SK-N-SH treated with all-trans-retinoic acid at 6 μM for 48 hours (cell line): ENCODE data around the gene THY1.

ENCODE experiments used
- ATAC-seq: fragments of 200-7000 bp; cut with Tn5 transposase; 3 replicates; pipeline ENCODE4 v1.9.1; 2020; ENCODE audit warnings: mild to moderate bottlenecking, moderate library complexity
- ARNTL ChIP-seq: fragments of 450-650 bp; formaldehyde crosslinking; IDR thresholded peaks from 2 replicates; pipeline ENCODE4 v1.5.0; 2020; ENCODE audit warnings: low read depth, mild to moderate bottlenecking, moderate library complexity, borderline replicate concordance
- BACH2 ChIP-seq: fragments of 250-450 bp; sonication (Bioruptor Pico); IDR thresholded peaks from 2 replicates; pipeline ENCODE4 v1.9.0; 2021; ENCODE audit warnings: mild to moderate bottlenecking, borderline replicate concordance
- CSDC2 ChIP-seq: fragments of 250-450 bp; sonication (Bioruptor Pico); IDR thresholded peaks from 2 replicates; pipeline ENCODE4 v1.5.0; 2020; ENCODE audit warnings: mild to moderate bottlenecking, moderate library complexity
- ESRRG ChIP-seq: fragments of 250-450 bp; sonication (Bioruptor Pico); IDR thresholded peaks from 2 replicates; pipeline ENCODE4 v1.6.1; 2021; ENCODE audit warnings: mild to moderate bottlenecking
- GLIS3 ChIP-seq: fragments of 250-450 bp; sonication (Bioruptor Pico); IDR thresholded peaks from 2 replicates; pipeline ENCODE4 v1.5.0; 2020; ENCODE audit warnings: mild to moderate bottlenecking, moderate library complexity
- ISL1 ChIP-seq: fragments of 250-450 bp; sonication (Bioruptor Pico); IDR thresholded peaks from 2 replicates; pipeline ENCODE4 v2.1.2; 2022; ENCODE audit warnings: mild to moderate bottlenecking, moderate library complexity
- OSR1 ChIP-seq: fragments of 250-450 bp; sonication (Bioruptor Pico); IDR thresholded peaks from 2 replicates; pipeline ENCODE4 v1.8.0; 2022; ENCODE audit warnings: moderate library complexity, mild to moderate bottlenecking, inconsistent platforms
- PPARA ChIP-seq: fragments of 250-450 bp; sonication (Bioruptor Pico); IDR thresholded peaks from 2 replicates; pipeline ENCODE4 v1.5.0; 2020; ENCODE audit warnings: mild to moderate bottlenecking, borderline replicate concordance
- RARB ChIP-seq: fragments of 250-450 bp; sonication (Bioruptor Pico); IDR thresholded peaks from 2 replicates; pipeline ENCODE4 v1.8.0; 2021; ENCODE audit warnings: mild to moderate bottlenecking, moderate library complexity
- SNAI2 ChIP-seq: fragments of 250-450 bp; sonication (Bioruptor Pico); IDR thresholded peaks from 2 replicates; pipeline ENCODE4 v1.5.0; 2020; ENCODE audit warnings: mild to moderate bottlenecking, moderate library complexity
- TCF4 ChIP-seq: fragments of 250-450 bp; sonication (Bioruptor Pico); IDR thresholded peaks from 2 replicates; pipeline ENCODE4 v1.8.0; 2021; ENCODE audit warnings: mild to moderate bottlenecking, moderate library complexity, borderline replicate concordance
- TOX ChIP-seq: fragments of 250-450 bp; sonication (Bioruptor Pico); IDR thresholded peaks from 2 replicates; pipeline ENCODE4 v1.8.0; 2021; ENCODE audit warnings: mild to moderate bottlenecking, moderate library complexity, borderline replicate concordance
- ZFP3 ChIP-seq: fragments of 250-450 bp; sonication (Bioruptor Pico); IDR thresholded peaks from 2 replicates; pipeline ENCODE4 v1.5.0; 2020; ENCODE audit warnings: mild to moderate bottlenecking, moderate library complexity
- ZFP30 ChIP-seq: fragments of 450-650 bp; formaldehyde crosslinking; IDR thresholded peaks from 2 replicates; pipeline ENCODE4 v1.5.0; 2022; ENCODE audit warnings: mild to moderate bottlenecking, moderate library complexity
- ZNF70 ChIP-seq: fragments of 450-650 bp; formaldehyde crosslinking; IDR thresholded peaks from 2 replicates; pipeline ENCODE4 v1.5.0; 2020; ENCODE audit warnings: mild to moderate bottlenecking, moderate library complexity
- ZNF8 ChIP-seq: fragments of 450-650 bp; formaldehyde crosslinking; IDR thresholded peaks from 2 replicates; pipeline ENCODE4 v1.5.0; 2020; ENCODE audit warnings: mild to moderate bottlenecking, moderate library complexity
- TF ChIP-seq, protein P1 (sequence below): fragments of 250-450 bp; sonication (Bioruptor Pico); IDR thresholded peaks from 2 replicates; pipeline ENCODE4 v1.5.1; 2020; ENCODE audit warnings: low read depth, mild to moderate bottlenecking, moderate library complexity
- TF ChIP-seq, protein P2 (sequence below): fragments of 250-450 bp; sonication (Bioruptor Pico); IDR thresholded peaks from 2 replicates; pipeline ENCODE4 v1.5.0; 2020; ENCODE audit warnings: mild to moderate bottlenecking, moderate library complexity
- TF ChIP-seq, protein P3 (sequence below): fragments of 250-450 bp; sonication (Bioruptor Pico); IDR thresholded peaks from 2 replicates; pipeline ENCODE4 v1.8.0; 2021; ENCODE audit warnings: low read depth, mild to moderate bottlenecking, moderate library complexity, borderline replicate concordance
- TF ChIP-seq, protein P4 (sequence below): fragments of 250-450 bp; sonication (Bioruptor Pico); IDR thresholded peaks from 2 replicates; pipeline ENCODE4 v1.8.0; 2020; ENCODE audit warnings: mild to moderate bottlenecking, moderate library complexity, borderline replicate concordance
- TF ChIP-seq, protein P5 (sequence below): fragments of 250-450 bp; sonication (Bioruptor Pico); IDR thresholded peaks from 2 replicates; pipeline ENCODE4 v1.5.1; 2021; ENCODE audit warnings: mild to moderate bottlenecking, moderate library complexity

THY1 gene

DNA sequence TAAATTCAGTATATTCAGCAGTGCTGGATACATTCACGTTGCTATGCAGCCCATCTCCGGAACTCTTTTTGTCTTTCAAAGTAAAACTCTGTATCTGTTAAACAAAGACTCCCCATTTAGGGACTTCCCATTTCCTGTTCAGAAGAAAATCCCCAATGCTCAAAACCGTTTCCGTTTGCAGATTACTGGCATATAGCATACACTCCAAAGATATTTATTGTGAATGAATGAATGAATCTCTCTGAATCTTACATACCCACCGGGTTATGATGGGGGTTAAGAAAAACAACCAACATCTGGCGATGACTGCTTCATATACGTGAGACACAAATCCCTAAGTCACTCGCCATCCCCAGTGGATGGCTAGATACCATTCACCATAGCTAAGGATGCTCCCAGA is 1.6 kb downstream of the THY1 start:
- no peak for ATAC-seq
- TF ChIP-seq ARNTL (CRISPR knock-in tag) = no peak

DNA sequence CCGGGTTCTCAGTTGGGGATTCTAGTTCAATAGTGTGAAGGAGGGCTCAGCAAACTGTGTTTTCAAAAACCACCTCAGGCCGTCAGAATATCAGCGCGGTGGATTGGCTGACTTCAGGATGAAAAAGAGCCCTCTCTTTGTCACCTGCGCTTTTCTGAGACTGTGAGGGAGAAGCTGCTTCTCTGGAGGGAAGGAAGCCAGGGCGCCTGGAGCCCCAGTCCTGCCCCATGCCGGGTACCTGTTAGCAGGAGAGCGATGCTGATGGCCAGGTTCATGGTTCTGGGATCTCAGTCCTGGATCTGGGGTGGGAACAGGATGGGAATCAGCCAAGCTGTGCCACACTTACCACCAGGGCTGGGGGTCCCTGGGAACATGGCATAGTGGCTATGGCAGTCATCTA is 2.3 kb downstream of the THY1 start:
- TF ChIP-seq CSDC2 (CRISPR knock-in tag) (no peak), RARB (CRISPR knock-in tag) (no peak), TOX (no peak), PPARA (CRISPR knock-in tag) (no peak), ZFP3 (CRISPR knock-in tag) (no peak), SNAI2 (CRISPR knock-in tag) (no peak), ZFP30 (CRISPR knock-in tag) (no peak), ISL1 (CRISPR knock-in tag) (no peak), OSR1 (no peak), ESRRG (CRISPR knock-in tag) (no peak), TCF4 (CRISPR knock-in tag) (no peak), GLIS3 (CRISPR knock-in tag) (no peak), ZNF8 (CRISPR knock-in tag) (no peak), BACH2 (CRISPR knock-in tag) (no peak)
- TF ChIP-seq, protein P1, sequence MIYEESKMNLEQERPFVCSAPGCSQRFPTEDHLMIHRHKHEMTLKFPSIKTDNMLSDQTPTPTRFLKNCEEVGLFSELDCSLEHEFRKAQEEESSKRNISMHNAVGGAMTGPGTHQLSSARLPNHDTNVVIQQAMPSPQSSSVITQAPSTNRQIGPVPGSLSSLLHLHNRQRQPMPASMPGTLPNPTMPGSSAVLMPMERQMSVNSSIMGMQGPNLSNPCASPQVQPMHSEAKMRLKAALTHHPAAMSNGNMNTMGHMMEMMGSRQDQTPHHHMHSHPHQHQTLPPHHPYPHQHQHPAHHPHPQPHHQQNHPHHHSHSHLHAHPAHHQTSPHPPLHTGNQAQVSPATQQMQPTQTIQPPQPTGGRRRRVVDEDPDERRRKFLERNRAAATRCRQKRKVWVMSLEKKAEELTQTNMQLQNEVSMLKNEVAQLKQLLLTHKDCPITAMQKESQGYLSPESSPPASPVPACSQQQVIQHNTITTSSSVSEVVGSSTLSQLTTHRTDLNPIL (CRISPR knock-in tag) = no peak
- TF ChIP-seq, protein P2, sequence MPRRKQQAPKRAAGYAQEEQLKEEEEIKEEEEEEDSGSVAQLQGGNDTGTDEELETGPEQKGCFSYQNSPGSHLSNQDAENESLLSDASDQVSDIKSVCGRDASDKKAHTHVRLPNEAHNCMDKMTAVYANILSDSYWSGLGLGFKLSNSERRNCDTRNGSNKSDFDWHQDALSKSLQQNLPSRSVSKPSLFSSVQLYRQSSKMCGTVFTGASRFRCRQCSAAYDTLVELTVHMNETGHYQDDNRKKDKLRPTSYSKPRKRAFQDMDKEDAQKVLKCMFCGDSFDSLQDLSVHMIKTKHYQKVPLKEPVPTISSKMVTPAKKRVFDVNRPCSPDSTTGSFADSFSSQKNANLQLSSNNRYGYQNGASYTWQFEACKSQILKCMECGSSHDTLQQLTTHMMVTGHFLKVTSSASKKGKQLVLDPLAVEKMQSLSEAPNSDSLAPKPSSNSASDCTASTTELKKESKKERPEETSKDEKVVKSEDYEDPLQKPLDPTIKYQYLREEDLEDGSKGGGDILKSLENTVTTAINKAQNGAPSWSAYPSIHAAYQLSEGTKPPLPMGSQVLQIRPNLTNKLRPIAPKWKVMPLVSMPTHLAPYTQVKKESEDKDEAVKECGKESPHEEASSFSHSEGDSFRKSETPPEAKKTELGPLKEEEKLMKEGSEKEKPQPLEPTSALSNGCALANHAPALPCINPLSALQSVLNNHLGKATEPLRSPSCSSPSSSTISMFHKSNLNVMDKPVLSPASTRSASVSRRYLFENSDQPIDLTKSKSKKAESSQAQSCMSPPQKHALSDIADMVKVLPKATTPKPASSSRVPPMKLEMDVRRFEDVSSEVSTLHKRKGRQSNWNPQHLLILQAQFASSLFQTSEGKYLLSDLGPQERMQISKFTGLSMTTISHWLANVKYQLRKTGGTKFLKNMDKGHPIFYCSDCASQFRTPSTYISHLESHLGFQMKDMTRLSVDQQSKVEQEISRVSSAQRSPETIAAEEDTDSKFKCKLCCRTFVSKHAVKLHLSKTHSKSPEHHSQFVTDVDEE = no peak
- TF ChIP-seq, protein P3, sequence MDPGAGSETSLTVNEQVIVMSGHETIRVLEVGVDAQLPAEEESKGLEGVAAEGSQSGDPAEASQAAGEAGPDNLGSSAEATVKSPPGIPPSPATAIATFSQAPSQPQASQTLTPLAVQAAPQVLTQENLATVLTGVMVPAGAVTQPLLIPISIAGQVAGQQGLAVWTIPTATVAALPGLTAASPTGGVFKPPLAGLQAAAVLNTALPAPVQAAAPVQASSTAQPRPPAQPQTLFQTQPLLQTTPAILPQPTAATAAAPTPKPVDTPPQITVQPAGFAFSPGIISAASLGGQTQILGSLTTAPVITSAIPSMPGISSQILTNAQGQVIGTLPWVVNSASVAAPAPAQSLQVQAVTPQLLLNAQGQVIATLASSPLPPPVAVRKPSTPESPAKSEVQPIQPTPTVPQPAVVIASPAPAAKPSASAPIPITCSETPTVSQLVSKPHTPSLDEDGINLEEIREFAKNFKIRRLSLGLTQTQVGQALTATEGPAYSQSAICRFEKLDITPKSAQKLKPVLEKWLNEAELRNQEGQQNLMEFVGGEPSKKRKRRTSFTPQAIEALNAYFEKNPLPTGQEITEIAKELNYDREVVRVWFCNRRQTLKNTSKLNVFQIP (CRISPR knock-in tag) = no peak
- TF ChIP-seq, protein P4, sequence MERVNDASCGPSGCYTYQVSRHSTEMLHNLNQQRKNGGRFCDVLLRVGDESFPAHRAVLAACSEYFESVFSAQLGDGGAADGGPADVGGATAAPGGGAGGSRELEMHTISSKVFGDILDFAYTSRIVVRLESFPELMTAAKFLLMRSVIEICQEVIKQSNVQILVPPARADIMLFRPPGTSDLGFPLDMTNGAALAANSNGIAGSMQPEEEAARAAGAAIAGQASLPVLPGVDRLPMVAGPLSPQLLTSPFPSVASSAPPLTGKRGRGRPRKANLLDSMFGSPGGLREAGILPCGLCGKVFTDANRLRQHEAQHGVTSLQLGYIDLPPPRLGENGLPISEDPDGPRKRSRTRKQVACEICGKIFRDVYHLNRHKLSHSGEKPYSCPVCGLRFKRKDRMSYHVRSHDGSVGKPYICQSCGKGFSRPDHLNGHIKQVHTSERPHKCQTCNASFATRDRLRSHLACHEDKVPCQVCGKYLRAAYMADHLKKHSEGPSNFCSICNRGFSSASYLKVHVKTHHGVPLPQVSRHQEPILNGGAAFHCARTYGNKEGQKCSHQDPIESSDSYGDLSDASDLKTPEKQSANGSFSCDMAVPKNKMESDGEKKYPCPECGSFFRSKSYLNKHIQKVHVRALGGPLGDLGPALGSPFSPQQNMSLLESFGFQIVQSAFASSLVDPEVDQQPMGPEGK (CRISPR knock-in tag) = no peak
- ATAC-seq = no peak

DNA sequence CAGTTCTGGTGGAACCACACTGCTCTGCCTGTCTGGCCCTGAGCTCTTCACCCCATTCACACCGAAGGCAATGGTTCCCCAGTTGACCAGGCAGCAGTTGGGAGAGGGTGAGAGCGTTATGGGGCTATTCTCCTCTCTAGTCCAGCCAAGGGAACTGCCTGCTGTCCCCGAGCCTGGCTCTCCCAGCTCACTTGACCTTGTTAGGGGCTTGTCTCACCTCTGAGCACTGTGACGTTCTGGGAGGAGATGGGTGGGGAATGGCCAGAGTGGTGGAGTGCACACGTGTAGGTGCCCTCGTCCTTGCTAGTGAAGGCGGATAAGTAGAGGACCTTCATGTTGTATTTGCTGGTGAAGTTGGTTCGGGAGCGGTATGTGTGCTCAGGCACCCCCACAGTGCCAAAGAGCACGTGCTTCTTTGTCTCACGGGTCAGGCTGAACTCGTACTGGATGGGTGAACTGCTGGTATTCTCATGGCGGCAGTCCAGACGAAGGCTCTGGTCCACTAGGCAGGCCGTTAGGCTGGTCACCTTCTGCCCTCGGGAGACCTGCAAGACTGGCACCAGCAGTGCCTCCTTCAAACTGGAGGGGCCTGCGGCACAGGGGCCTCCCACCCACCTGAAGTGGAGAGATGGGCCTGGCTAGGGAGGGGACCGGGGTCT is 3.0 kb downstream of the THY1 start:
- TF ChIP-seq, protein P5, sequence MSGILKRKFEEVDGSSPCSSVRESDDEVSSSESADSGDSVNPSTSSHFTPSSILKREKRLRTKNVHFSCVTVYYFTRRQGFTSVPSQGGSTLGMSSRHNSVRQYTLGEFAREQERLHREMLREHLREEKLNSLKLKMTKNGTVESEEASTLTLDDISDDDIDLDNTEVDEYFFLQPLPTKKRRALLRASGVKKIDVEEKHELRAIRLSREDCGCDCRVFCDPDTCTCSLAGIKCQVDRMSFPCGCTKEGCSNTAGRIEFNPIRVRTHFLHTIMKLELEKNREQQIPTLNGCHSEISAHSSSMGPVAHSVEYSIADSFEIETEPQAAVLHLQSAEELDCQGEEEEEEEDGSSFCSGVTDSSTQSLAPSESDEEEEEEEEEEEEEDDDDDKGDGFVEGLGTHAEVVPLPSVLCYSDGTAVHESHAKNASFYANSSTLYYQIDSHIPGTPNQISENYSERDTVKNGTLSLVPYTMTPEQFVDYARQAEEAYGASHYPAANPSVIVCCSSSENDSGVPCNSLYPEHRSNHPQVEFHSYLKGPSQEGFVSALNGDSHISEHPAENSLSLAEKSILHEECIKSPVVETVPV (CRISPR knock-in tag) = no peak
- TF ChIP-seq ZFP30 (CRISPR knock-in tag) (no peak), TCF4 (CRISPR knock-in tag) (no peak), ZNF70 (CRISPR knock-in tag) (no peak)
- ATAC-seq = no peak
